ENCODE data around the gene DPM1. TPM values are rescaled to one million over a fixed set of nuclear protein-coding genes. Genes with fewer than 3 reads are reported as not detected.
"Not testable (repeated sequence)": the region's sequence is repeated elsewhere in the genome, so short reads cannot be mapped to it uniquely, and the experiment has no call there.

Gene DPM1
- total RNA-seq, 2 donors from 2014 or later, result 43.0 to 57.4 TPM

- Mint-ChIP-seq H3K36me3 (ENCODE audit: low read depth) (no peaks in the 10 kb centered on the region), H3K4me1 (no peaks in the 10 kb centered on the region), H3K27ac (no peak overlapping the region), H3K4me3 (no peak overlapping the region), H3K9me3 (no peaks in the 10 kb centered on the region), H3K27me3 (peaks cover 20% of the 10 kb centered on the region)
- peak; percentile 90 for ATAC-seq (replicated peaks)
Measured at GRCh38 chr20:50987493-50988210, 29.3 kb upstream of the DPM1 start.

- H3K9me3 Mint-ChIP-seq, result no peaks in the 10 kb centered on the region
- H3K4me1 Mint-ChIP-seq, result peaks cover 15% of the 10 kb centered on the region
- H3K27me3 Mint-ChIP-seq, result peaks cover 36% of the 10 kb centered on the region
- H3K4me3 Mint-ChIP-seq, result no peak overlapping the region
- ATAC-seq (replicated peaks), result no peak
- H3K27ac Mint-ChIP-seq, result no peak overlapping the region
- no peaks in the 10 kb centered on the region for H3K36me3 Mint-ChIP-seq (ENCODE audit: low read depth)
Measured at GRCh38 chr20:50983321-50983720, 25.0 kb upstream of the DPM1 start.

GRCh38 chr20:50982363-50982762 is 24.0 kb upstream of the DPM1 start:
- Mint-ChIP-seq H3K27me3 (peaks cover 39% of the 10 kb centered on the region), H3K27ac (no peak overlapping the region)
- no peak for ATAC-seq (replicated peaks)

GRCh38 chr20:50981714-50982048 is 23.3 kb upstream of the DPM1 start:
- Mint-ChIP-seq H3K27ac (peak overlapping the region; percentile 46), H3K27me3 (peaks cover 34% of the 10 kb centered on the region), H3K36me3 (ENCODE audit: low read depth) (no peaks in the 10 kb centered on the region), H3K9me3 (no peaks in the 10 kb centered on the region), H3K4me3 (no peak overlapping the region), H3K4me1 (peaks cover 15% of the 10 kb centered on the region)
- ATAC-seq (replicated peaks), result no peak

More at GRCh38 chr20:50982363-50982762, 24.0 kb upstream of the DPM1 start:
- Mint-ChIP-seq H3K4me3 (no peak overlapping the region), H3K9me3 (no peaks in the 10 kb centered on the region), H3K36me3 (ENCODE audit: low read depth) (no peaks in the 10 kb centered on the region), H3K4me1 (peaks cover 15% of the 10 kb centered on the region)

DNA sequence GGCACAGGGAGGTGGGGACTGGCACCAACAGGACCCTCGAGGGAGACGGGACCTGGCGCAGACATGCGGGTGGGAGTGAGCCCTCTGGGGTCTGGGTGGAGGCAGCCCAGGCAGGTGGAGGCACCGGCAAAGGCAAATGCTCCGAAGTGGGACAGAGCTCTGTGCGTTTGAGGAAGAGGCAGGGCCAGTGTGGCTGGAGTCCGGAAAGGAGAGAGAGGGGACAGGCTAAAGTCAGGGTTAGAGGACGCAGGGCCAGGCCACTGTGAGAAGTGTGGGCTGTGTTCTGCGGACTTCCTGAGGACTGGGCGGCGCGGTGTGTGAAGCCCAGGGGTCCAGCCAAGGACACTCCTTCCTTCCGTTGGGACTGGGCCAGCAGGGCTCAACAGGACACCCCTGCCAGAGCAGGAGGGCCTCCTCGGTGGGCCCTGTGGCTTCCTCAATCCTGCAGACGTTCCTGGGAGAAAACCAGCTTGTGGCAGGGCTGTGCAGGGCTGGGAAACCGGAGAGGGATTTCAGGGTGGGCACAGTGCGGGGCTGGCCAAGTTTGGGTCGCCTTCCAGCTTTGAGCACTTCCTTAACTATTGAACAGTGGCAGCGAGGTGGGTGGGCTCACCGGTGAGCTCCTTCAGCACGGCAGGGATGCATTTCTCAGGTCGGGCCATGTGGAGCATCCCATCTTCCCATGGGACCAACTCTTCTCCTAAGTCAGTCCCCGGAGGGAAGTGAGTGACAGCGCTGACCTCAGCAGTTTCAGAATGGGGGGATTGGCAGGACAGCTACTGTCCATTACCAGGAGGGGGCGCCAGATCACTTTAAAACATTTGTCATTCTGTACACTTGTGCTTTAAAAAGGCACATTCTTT is 22.8 kb upstream of the DPM1 start:
- H3K4me3 Mint-ChIP-seq, result peak overlapping the region; percentile 58
- H3K36me3 Mint-ChIP-seq (ENCODE audit: low read depth), result no peaks in the 10 kb centered on the region
- H3K4me1 Mint-ChIP-seq, result peaks cover 15% of the 10 kb centered on the region
- H3K27me3 Mint-ChIP-seq, result peaks cover 29% of the 10 kb centered on the region
- peak overlapping the region; percentile 90 for H3K27ac Mint-ChIP-seq
- H3K9me3 Mint-ChIP-seq, result no peaks in the 10 kb centered on the region
- ATAC-seq (replicated peaks), result no peak

- Mint-ChIP-seq H3K27ac (peak overlapping the region; percentile 90), H3K9me3 (no peaks in the 10 kb centered on the region), H3K4me3 (peak overlapping the region; percentile 58), H3K27me3 (peaks cover 34% of the 10 kb centered on the region), H3K4me1 (peaks cover 15% of the 10 kb centered on the region), H3K36me3 (ENCODE audit: low read depth) (no peaks in the 10 kb centered on the region)
- peak; percentile 90 for ATAC-seq (replicated peaks)
Measured at GRCh38 chr20:50980071-50980681, 21.8 kb upstream of the DPM1 start.

- not testable (repeated sequence) for H3K9me3 Mint-ChIP-seq; ATAC-seq (replicated peaks); H3K4me3 Mint-ChIP-seq; H3K36me3 Mint-ChIP-seq (ENCODE audit: low read depth)
- peaks cover 15% of the 10 kb centered on the region for H3K4me1 Mint-ChIP-seq
- H3K27me3 Mint-ChIP-seq, result peaks cover 35% of the 10 kb centered on the region
- H3K27ac Mint-ChIP-seq, result peak overlapping the region; percentile 90
Measured at GRCh38 chr20:50978533-50978932, 20.2 kb upstream of the DPM1 start.

GRCh38 chr20:50977066-50978021 is 19.0 kb upstream of the DPM1 start:
- ATAC-seq (replicated peaks), result no peak
- peaks cover 15% of the 10 kb centered on the region for H3K4me1 Mint-ChIP-seq
- H3K4me3 Mint-ChIP-seq, result no peak overlapping the region
- no peaks in the 10 kb centered on the region for H3K9me3 Mint-ChIP-seq
- H3K36me3 Mint-ChIP-seq (ENCODE audit: low read depth), result no peaks in the 10 kb centered on the region
- peaks cover 26% of the 10 kb centered on the region for H3K27me3 Mint-ChIP-seq
- H3K27ac Mint-ChIP-seq, result no peak overlapping the region

- peaks cover 29% of the 10 kb centered on the region for H3K27me3 Mint-ChIP-seq
- H3K27ac Mint-ChIP-seq, result no peak overlapping the region
- ATAC-seq (replicated peaks), result no peak
- H3K4me3 Mint-ChIP-seq, result no peak overlapping the region
- peaks cover 15% of the 10 kb centered on the region for H3K4me1 Mint-ChIP-seq
- no peaks in the 10 kb centered on the region for H3K36me3 Mint-ChIP-seq (ENCODE audit: low read depth)
- no peaks in the 10 kb centered on the region for H3K9me3 Mint-ChIP-seq
Measured at GRCh38 chr20:50975701-50976330, 17.5 kb upstream of the DPM1 start.

DNA sequence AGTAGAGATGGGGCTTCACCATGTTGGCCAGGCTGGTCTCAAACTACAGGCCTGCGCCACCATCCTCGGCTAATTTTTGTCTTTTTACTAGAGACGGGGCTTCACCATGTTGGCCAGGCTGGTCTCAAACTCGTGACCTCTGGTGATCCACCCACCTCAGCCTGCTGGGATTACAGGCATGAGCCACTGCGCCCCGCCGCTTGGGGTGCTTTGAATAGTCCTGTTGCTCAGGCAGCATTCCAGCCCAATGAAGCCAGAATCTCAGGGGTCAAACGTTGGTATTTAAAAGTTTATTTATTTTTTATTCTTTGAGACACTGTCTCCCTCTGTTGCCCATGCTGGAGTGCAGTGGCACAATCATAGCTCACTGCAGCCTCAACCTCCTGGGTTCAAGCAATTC is 11.6 kb upstream of the DPM1 start:
- Mint-ChIP-seq H3K36me3 (ENCODE audit: low read depth) (no peaks in the 10 kb centered on the region), H3K27me3 (peaks cover 6% of the 10 kb centered on the region), H3K9me3 (no peaks in the 10 kb centered on the region), H3K4me1 (no peaks in the 10 kb centered on the region), H3K27ac (no peak overlapping the region), H3K4me3 (no peak overlapping the region)
- no peak for ATAC-seq (replicated peaks)

GRCh38 chr20:50969435-50969834 is 11.1 kb upstream of the DPM1 start:
- Mint-ChIP-seq H3K27me3 (peaks cover 2% of the 10 kb centered on the region), H3K4me1 (no peaks in the 10 kb centered on the region), H3K4me3 (no peak overlapping the region), H3K36me3 (ENCODE audit: low read depth) (no peaks in the 10 kb centered on the region), H3K9me3 (no peaks in the 10 kb centered on the region), H3K27ac (no peak overlapping the region)
- no peak for ATAC-seq (replicated peaks)

- Mint-ChIP-seq H3K36me3 (ENCODE audit: low read depth) (no peaks in the 10 kb centered on the region), H3K9me3 (no peaks in the 10 kb centered on the region), H3K4me3 (no peak overlapping the region), H3K4me1 (no peaks in the 10 kb centered on the region), H3K27me3 (peaks cover 2% of the 10 kb centered on the region), H3K27ac (no peak overlapping the region)
- no peak for ATAC-seq (replicated peaks)
Measured at GRCh38 chr20:50968289-50968688, 10.0 kb upstream of the DPM1 start.

- no peak for ATAC-seq (replicated peaks)
- Mint-ChIP-seq H3K4me3 (no peak overlapping the region), H3K9me3 (no peaks in the 10 kb centered on the region), H3K27me3 (peaks cover 2% of the 10 kb centered on the region), H3K36me3 (ENCODE audit: low read depth) (no peaks in the 10 kb centered on the region), H3K27ac (no peak overlapping the region), H3K4me1 (no peaks in the 10 kb centered on the region)
Measured at GRCh38 chr20:50967586-50967985, 9.3 kb upstream of the DPM1 start.
